GM23248 (cell line): ENCODE data around the gene WWTR1. TPM values are rescaled to one million over a fixed set of nuclear protein-coding genes. Genes with fewer than 3 reads are reported as not detected.
A peak's percentile ranks its signal among the peaks of the same experiment; 100 is the strongest.

Experiments
- DNase-seq: peaks from one replicate; pipeline ENCODE4 v3.0.0-alpha.2; 2015
- H2AFZ ChIP-seq: fragments of 200-600 bp; sonication (generic); 2 replicates; pipeline ENCODE4 v1.6.1; 2016; ENCODE audit warnings: antibody characterized with exemption
- H3F3A ChIP-seq: fragments of 200-600 bp; sonication (generic); 2 replicates; pipeline ENCODE4 v1.6.1; 2016; ENCODE audit warnings: mild to moderate bottlenecking, antibody characterized with exemption, mixed run types; ENCODE audit not compliant: insufficient read depth
- H3K27ac ChIP-seq: fragments of 200-600 bp; sonication (generic); 2 replicates; pipeline ENCODE4 v1.5.1; 2016; ENCODE audit warnings: mild to moderate bottlenecking
- H3K27me3 ChIP-seq: fragments of 200-600 bp; sonication (generic); replicated peaks from 2 replicates; pipeline ENCODE4 v1.6.1; 2016; ENCODE audit warnings: mild to moderate bottlenecking; ENCODE audit not compliant: insufficient read depth
- H3K36me3 ChIP-seq: fragments of 200-600 bp; sonication (generic); 2 replicates; pipeline ENCODE4 v1.6.1; 2016; ENCODE audit warnings: low read depth, mild to moderate bottlenecking
- H3K4me1 ChIP-seq: fragments of 200-600 bp; sonication (generic); 2 replicates; pipeline ENCODE4 v1.6.1; 2016; ENCODE audit warnings: mild to moderate bottlenecking; ENCODE audit not compliant: insufficient read depth
- H3K4me2 ChIP-seq: fragments of 200-600 bp; sonication (generic); one replicate; pipeline ENCODE4 v1.6.1; 2016; ENCODE audit warnings: mild to moderate bottlenecking; ENCODE audit not compliant: unreplicated experiment
- H3K4me3 ChIP-seq: fragments of 200-600 bp; sonication (generic); 2 replicates; pipeline ENCODE4 v1.5.1; 2016; ENCODE audit warnings: mild to moderate bottlenecking
- H3K79me2 ChIP-seq: fragments of 200-600 bp; sonication (generic); 2 replicates; pipeline ENCODE4 v1.6.1; 2016; ENCODE audit warnings: mild to moderate bottlenecking; ENCODE audit not compliant: insufficient read depth
- H3K9ac ChIP-seq: fragments of 200-600 bp; sonication (generic); 2 replicates; pipeline ENCODE4 v1.6.1; 2016; ENCODE audit warnings: mild to moderate bottlenecking
- H3K9me2 ChIP-seq: fragments of 200-600 bp; sonication (generic); 2 replicates; pipeline ENCODE4 v1.6.1; 2016; ENCODE audit warnings: mixed run types, mild to moderate bottlenecking, moderate library complexity; ENCODE audit not compliant: insufficient read depth
- H3K9me3 ChIP-seq: fragments of 200-600 bp; sonication (generic); one replicate; pipeline ENCODE4 v1.6.1; 2017; ENCODE audit warnings: low read depth
- H4K20me1 ChIP-seq: fragments of 200-600 bp; sonication (generic); 2 replicates; pipeline ENCODE4 v1.6.0; 2016; ENCODE audit not compliant: insufficient read depth
- EZH2 ChIP-seq: fragments of 200-600 bp; sonication (generic); IDR thresholded peaks from 2 replicates; pipeline ENCODE4 v1.6.1; 2018; ENCODE audit warnings: antibody characterized with exemption, mild to moderate bottlenecking; ENCODE audit not compliant: insufficient read depth, poor library complexity, severe bottlenecking
- EZH2phosphoT487 ChIP-seq: fragments of 200-600 bp; sonication (generic); IDR thresholded peaks from 2 replicates; pipeline ENCODE4 v1.6.1; 2018; ENCODE audit warnings: antibody characterized with exemption, moderate library complexity, mild to moderate bottlenecking, low read depth; ENCODE audit not compliant: insufficient read depth
- WGBS, 2 experiments: methylation state at CpG; one replicate each; pipeline ENCODE4 v1.1.6; 2015 to 2017; ENCODE audit warnings: low lambda C conversion rate in 2 of 2, low coverage in 1 of 2; ENCODE audit errors: missing lambda C conversion rate in 2 of 2; 5-methylcytosine and 5-hydroxymethylcytosine counted together
- in situ Hi-C: fragments of 300-500 bp; cut with MboI; formaldehyde crosslinking; loops from 2 replicates; pipeline ENCODE4 v1.15.0; 2020
- polyA plus RNA-seq: library from polyadenylated mRNA; unstranded; fragments of >200 nt; fragmentation: Nextera tagmentation; extraction: Ambion mirVana; gene quantifications from 2 replicates; pipeline ENCODE4 v1.2.1, GENCODE V29; 2016
- total RNA-seq: library from RNA; depleted of rRNA; stranded (reverse); fragments of >200 nt; shearing (Covaris generic); gene quantifications from 2 replicates; pipeline ENCODE4 v1.2.3, GENCODE V29; 2014

The WWTR1 gene
- total and polyA plus RNA-seq, 2 experiments from 2014 or later = 53.3 to 75.7 TPM

GRCh38 chr3:149702691-149703441 is 45.0 kb upstream of the WWTR1 start:
- H3F3A ChIP-seq = peaks cover 40% of the 10 kb centered on the region
- H3K9me3 ChIP-seq = no peaks in the 10 kb centered on the region
- TF ChIP-seq EZH2 (no peak), EZH2phosphoT487 (no peak)
- no peaks in the 10 kb centered on the region for H3K27me3 ChIP-seq
- peak overlapping the region; percentile 68 for H2AFZ ChIP-seq
- H4K20me1 ChIP-seq = no peaks in the 10 kb centered on the region
- in situ Hi-C loops = no loop called here
- H3K79me2 ChIP-seq = no peaks in the 10 kb centered on the region
- DNase-seq = peak; percentile 97
- H3K9ac ChIP-seq = peak overlapping the region; percentile 73
- peak overlapping the region; percentile 35 for H3K4me3 ChIP-seq
- H3K27ac ChIP-seq = peak overlapping the region; percentile 94
- H3K36me3 ChIP-seq = no peaks in the 10 kb centered on the region
- 0% methylated on average over 4 of the region's 4 CpGs for WGBS, 2 experiments
- peak overlapping the region; percentile 97 for H3K4me2 ChIP-seq
- no peaks in the 10 kb centered on the region for H3K9me2 ChIP-seq
- H3K4me1 ChIP-seq = peaks cover 37% of the 10 kb centered on the region

GRCh38 chr3:149701977-149702350 is 44.1 kb upstream of the WWTR1 start:
- Histone ChIP-seq H3K79me2 (no peaks in the 10 kb centered on the region), H3K4me2 (peak overlapping the region; percentile 97), H3K27me3 (no peaks in the 10 kb centered on the region), H4K20me1 (no peaks in the 10 kb centered on the region), H3K4me3 (peak overlapping the region; percentile 65), H3K9me2 (no peaks in the 10 kb centered on the region), H3K9me3 (no peaks in the 10 kb centered on the region), H2AFZ (peak overlapping the region; percentile 89), H3K27ac (peak overlapping the region; percentile 94), H3K4me1 (peaks cover 37% of the 10 kb centered on the region), H3F3A (peaks cover 40% of the 10 kb centered on the region), H3K36me3 (no peaks in the 10 kb centered on the region), H3K9ac (peak overlapping the region; percentile 73)
- WGBS, 2 experiments = 25 to 37% methylated on average over 1 of the region's 1 CpG
- no peak for DNase-seq
- TF ChIP-seq EZH2phosphoT487 = no peak
- no peak for TF ChIP-seq EZH2
- in situ Hi-C loops = no loop called here

DNA sequence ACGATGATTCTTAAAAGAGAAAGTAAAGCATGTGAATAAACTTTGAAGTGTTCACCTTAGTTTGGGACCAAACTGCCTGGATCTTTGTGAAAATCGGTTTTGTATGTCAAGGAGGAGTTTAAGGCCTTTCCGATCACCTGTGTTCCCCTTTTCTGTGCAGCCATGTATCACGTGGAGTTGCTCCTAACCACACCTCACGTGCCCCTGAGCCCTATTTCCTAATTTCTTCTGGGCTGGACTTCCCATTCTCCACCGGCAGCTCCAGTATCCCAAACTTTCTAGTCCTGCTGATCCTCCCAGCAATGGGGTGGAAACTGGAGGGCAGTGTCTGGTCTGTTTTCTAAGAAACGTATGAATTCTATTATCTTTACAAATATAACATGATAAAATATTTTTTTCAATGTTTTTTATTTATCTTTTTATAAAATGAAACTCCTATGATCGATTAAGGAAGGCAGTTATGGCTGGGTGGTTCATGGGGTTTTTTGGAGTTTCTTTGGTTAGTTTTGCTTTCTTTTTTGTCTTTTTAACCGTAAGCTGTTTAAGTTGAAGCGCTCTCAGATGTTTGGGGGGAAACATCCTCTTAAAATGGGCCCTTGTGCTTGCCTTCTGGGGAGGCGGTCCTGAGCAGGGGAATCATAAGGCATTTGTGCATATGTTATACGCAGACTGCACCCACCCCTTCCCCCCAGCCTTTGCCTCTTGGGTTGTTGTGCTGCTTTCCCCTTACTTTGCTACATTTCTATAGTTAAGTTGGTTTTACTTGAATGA is 43.6 kb upstream of the WWTR1 start:
- peak overlapping the region; percentile 65 for H3K4me3 ChIP-seq
- peak overlapping the region; percentile 73 for H3K9ac ChIP-seq
- WGBS, 2 experiments = 13 to 16% methylated on average over 12 of the region's 12 CpGs
- H2AFZ ChIP-seq = peak overlapping the region; percentile 89
- H3K79me2 ChIP-seq = no peaks in the 10 kb centered on the region
- H3K36me3 ChIP-seq = no peaks in the 10 kb centered on the region
- no peaks in the 10 kb centered on the region for H3K9me2 ChIP-seq
- H4K20me1 ChIP-seq = no peaks in the 10 kb centered on the region
- peaks cover 37% of the 10 kb centered on the region for H3K4me1 ChIP-seq
- no peaks in the 10 kb centered on the region for H3K27me3 ChIP-seq
- H3F3A ChIP-seq = peaks cover 40% of the 10 kb centered on the region
- H3K4me2 ChIP-seq = peak overlapping the region; percentile 97
- DNase-seq = peak; percentile 50
- TF ChIP-seq EZH2phosphoT487 (no peak), EZH2 (no peak)
- peak overlapping the region; percentile 94 for H3K27ac ChIP-seq
- no peaks in the 10 kb centered on the region for H3K9me3 ChIP-seq
- in situ Hi-C loops = no loop called here

GRCh38 chr3:149688122-149688757 is 30.4 kb upstream of the WWTR1 start:
- Histone ChIP-seq H3K9ac (no peak overlapping the region), H3K36me3 (no peaks in the 10 kb centered on the region), H3K9me2 (no peaks in the 10 kb centered on the region), H4K20me1 (no peaks in the 10 kb centered on the region), H2AFZ (no peak overlapping the region), H3K27ac (no peak overlapping the region), H3K4me1 (no peaks in the 10 kb centered on the region), H3K27me3 (no peaks in the 10 kb centered on the region), H3K79me2 (no peaks in the 10 kb centered on the region), H3F3A (no peaks in the 10 kb centered on the region), H3K4me3 (no peak overlapping the region), H3K4me2 (no peak overlapping the region), H3K9me3 (no peaks in the 10 kb centered on the region)
- WGBS, 2 experiments = 84 to 91% methylated on average over 3 of the region's 3 CpGs
- no peak for DNase-seq
- in situ Hi-C loops = no loop called here
- TF ChIP-seq EZH2 = no peak
- TF ChIP-seq EZH2phosphoT487 = no peak
